Measurements from ENCODE around the gene ARMH2.

DNA sequence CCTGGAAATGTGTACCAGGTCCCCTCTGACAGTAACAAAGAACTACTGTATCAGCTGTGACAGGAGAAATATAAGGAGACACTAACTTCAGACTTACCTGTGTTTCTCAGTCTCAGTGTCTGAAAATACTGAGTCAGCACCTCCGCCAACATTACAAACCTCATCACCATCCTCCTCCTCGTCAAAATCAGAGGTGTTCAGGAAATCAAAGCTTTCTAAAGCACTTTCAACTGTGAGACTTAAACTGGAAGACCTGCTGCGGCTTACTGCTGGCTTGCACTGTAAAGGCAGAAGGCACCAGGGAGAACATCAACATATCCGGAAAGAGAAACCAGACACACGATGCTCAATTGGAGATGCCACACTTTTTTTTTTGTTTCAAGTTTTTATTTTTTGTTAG is 40.3 kb upstream of the ARMH2 start:
- TF ChIP-seq CTCF (conservative IDR thresholded peaks at IDR 0.05; ENCODE audit: low read depth in 2 of 2) (no peak), EZH2 (IDR thresholded peaks at IDR 0.05; ENCODE audit: low read depth, unreplicated experiment) (no peak), POLR2AphosphoS5 (IDR thresholded peaks at IDR 0.05; ENCODE audit: low read depth) (no peak), STAT1 (IDR thresholded peaks at IDR 0.05; ENCODE audit: unreplicated experiment) (no peak), NANOG (IDR thresholded peaks at IDR 0.05; ENCODE audit: borderline replicate concordance) (no peak), EZH2phosphoT487 (IDR thresholded peaks at IDR 0.05; ENCODE audit: unreplicated experiment) (no peak), ZNF331 (CRISPR knock-in tag; IDR thresholded peaks at IDR 0.05; ENCODE audit: low read depth) (no peak), CREB1 (CRISPR knock-in tag; IDR thresholded peaks at IDR 0.05; ENCODE audit: low read depth) (no peak), ZNF114 (CRISPR knock-in tag; IDR thresholded peaks at IDR 0.05) (no peak), JUNB (IDR thresholded peaks at IDR 0.05; ENCODE audit: unreplicated experiment) (no peak), ETS1 (IDR thresholded peaks at IDR 0.05) (no peak)
- TF ChIP-seq, protein P1, sequence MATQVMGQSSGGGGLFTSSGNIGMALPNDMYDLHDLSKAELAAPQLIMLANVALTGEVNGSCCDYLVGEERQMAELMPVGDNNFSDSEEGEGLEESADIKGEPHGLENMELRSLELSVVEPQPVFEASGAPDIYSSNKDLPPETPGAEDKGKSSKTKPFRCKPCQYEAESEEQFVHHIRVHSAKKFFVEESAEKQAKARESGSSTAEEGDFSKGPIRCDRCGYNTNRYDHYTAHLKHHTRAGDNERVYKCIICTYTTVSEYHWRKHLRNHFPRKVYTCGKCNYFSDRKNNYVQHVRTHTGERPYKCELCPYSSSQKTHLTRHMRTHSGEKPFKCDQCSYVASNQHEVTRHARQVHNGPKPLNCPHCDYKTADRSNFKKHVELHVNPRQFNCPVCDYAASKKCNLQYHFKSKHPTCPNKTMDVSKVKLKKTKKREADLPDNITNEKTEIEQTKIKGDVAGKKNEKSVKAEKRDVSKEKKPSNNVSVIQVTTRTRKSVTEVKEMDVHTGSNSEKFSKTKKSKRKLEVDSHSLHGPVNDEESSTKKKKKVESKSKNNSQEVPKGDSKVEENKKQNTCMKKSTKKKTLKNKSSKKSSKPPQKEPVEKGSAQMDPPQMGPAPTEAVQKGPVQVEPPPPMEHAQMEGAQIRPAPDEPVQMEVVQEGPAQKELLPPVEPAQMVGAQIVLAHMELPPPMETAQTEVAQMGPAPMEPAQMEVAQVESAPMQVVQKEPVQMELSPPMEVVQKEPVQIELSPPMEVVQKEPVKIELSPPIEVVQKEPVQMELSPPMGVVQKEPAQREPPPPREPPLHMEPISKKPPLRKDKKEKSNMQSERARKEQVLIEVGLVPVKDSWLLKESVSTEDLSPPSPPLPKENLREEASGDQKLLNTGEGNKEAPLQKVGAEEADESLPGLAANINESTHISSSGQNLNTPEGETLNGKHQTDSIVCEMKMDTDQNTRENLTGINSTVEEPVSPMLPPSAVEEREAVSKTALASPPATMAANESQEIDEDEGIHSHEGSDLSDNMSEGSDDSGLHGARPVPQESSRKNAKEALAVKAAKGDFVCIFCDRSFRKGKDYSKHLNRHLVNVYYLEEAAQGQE (IDR thresholded peaks at IDR 0.05; ENCODE audit: unreplicated experiment), result no peak
- TF ChIP-seq, protein P2, sequence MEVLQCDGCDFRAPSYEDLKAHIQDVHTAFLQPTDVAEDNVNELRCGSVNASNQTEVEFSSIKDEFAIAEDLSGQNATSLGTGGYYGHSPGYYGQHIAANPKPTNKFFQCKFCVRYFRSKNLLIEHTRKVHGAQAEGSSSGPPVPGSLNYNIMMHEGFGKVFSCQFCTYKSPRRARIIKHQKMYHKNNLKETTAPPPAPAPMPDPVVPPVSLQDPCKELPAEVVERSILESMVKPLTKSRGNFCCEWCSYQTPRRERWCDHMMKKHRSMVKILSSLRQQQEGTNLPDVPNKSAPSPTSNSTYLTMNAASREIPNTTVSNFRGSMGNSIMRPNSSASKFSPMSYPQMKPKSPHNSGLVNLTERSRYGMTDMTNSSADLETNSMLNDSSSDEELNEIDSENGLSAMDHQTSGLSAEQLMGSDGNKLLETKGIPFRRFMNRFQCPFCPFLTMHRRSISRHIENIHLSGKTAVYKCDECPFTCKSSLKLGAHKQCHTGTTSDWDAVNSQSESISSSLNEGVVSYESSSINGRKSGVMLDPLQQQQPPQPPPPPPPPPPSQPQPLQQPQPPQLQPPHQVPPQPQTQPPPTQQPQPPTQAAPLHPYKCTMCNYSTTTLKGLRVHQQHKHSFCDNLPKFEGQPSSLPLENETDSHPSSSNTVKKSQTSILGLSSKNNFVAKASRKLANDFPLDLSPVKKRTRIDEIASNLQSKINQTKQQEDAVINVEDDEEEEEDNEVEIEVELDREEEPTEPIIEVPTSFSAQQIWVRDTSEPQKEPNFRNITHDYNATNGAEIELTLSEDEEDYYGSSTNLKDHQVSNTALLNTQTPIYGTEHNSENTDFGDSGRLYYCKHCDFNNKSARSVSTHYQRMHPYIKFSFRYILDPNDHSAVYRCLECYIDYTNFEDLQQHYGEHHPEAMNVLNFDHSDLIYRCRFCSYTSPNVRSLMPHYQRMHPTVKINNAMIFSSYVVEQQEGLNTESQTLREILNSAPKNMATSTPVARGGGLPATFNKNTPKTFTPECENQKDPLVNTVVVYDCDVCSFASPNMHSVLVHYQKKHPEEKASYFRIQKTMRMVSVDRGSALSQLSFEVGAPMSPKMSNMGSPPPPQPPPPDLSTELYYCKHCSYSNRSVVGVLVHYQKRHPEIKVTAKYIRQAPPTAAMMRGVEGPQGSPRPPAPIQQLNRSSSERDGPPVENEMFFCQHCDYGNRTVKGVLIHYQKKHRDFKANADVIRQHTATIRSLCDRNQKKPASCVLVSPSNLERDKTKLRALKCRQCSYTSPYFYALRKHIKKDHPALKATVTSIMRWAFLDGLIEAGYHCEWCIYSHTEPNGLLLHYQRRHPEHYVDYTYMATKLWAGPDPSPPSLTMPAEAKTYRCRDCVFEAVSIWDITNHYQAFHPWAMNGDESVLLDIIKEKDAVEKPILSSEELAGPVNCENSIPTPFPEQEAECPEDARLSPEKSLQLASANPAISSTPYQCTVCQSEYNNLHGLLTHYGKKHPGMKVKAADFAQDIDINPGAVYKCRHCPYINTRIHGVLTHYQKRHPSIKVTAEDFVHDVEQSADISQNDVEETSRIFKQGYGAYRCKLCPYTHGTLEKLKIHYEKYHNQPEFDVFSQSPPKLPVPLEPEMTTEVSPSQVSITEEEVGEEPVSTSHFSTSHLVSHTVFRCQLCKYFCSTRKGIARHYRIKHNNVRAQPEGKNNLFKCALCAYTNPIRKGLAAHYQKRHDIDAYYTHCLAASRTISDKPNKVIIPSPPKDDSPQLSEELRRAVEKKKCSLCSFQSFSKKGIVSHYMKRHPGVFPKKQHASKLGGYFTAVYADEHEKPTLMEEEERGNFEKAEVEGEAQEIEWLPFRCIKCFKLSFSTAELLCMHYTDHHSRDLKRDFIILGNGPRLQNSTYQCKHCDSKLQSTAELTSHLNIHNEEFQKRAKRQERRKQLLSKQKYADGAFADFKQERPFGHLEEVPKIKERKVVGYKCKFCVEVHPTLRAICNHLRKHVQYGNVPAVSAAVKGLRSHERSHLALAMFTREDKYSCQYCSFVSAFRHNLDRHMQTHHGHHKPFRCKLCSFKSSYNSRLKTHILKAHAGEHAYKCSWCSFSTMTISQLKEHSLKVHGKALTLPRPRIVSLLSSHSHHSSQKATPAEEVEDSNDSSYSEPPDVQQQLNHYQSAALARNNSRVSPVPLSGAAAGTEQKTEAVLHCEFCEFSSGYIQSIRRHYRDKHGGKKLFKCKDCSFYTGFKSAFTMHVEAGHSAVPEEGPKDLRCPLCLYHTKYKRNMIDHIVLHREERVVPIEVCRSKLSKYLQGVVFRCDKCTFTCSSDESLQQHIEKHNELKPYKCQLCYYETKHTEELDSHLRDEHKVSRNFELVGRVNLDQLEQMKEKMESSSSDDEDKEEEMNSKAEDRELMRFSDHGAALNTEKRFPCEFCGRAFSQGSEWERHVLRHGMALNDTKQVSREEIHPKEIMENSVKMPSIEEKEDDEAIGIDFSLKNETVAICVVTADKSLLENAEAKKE (CRISPR knock-in tag; IDR thresholded peaks at IDR 0.05), result no peak

Data from GM23338 (cell line).